H1 (cell line): ENCODE measurements around the gene PPP1R17. TPM values are rescaled to one million over a fixed set of nuclear protein-coding genes. Genes with fewer than 3 reads are reported as not detected.
A peak's percentile ranks its signal among the peaks of the same experiment; 100 is the strongest.

Experiments
- CTCF ChIA-PET: fragments of 300-600 bp; sonication (Branson Sonifier 250); formaldehyde crosslinking; loops from one replicate; lab custom pipeline; 2021; ENCODE audit not compliant: partially characterized antibody; lab: Charles Lee
- POLR2A ChIA-PET: fragments of 300-600 bp; sonication (Branson Sonifier 250); formaldehyde crosslinking; loops from one replicate; lab custom pipeline; 2021; ENCODE audit warnings: inconsistent platforms; ENCODE audit not compliant: partially characterized antibody; lab: Charles Lee
- DNase-seq, 2 experiments: peaks; one replicate each; pipeline versions ENCODE4 v3.0.0 to v3.0.0-alpha.2; 2010 to 2022; ENCODE audit warnings: low spot score in 2 of 2, low read depth in 1 of 2, mixed read lengths in 1 of 2
- FAIRE-seq: peaks from 2 replicates; lab custom pipeline; 2011; peaks lifted over from hg19 to GRCh38; lab: Jason Lieb, UNC
- H2AFZ ChIP-seq: 2 replicates; pipeline ENCODE4 v1.8.1; 2012; ENCODE audit warnings: low read length, inconsistent platforms
- H2AK5ac ChIP-seq: 2 replicates; pipeline ENCODE4 v1.6.1; 2013; ENCODE audit warnings: low read depth, low read length
- H2BK120ac ChIP-seq: replicated peaks from 2 replicates; pipeline ENCODE3; 2013; ENCODE audit warnings: low read depth, low read length, inconsistent platforms
- H2BK12ac ChIP-seq: 2 replicates; pipeline ENCODE4 v1.6.1; 2013; ENCODE audit warnings: low read depth, low read length
- H2BK15ac ChIP-seq: 2 replicates; pipeline ENCODE4 v1.6.1; 2013; ENCODE audit warnings: low read length
- H2BK20ac ChIP-seq: 2 replicates; pipeline ENCODE4 v1.6.1; 2013; ENCODE audit warnings: low read length
- H2BK5ac ChIP-seq: 2 replicates; pipeline ENCODE4 v1.6.1; 2013; ENCODE audit warnings: low read depth, low read length
- H3K14ac ChIP-seq: 2 replicates; pipeline ENCODE4 v1.6.1; 2013; ENCODE audit warnings: inconsistent platforms; ENCODE audit not compliant: insufficient read length
- H3K18ac ChIP-seq: 2 replicates; pipeline ENCODE4 v1.6.1; 2013; ENCODE audit warnings: low read length; ENCODE audit errors: extremely low read depth
- H3K23ac ChIP-seq: 2 replicates; pipeline ENCODE4 v1.6.1; 2013; ENCODE audit warnings: inconsistent platforms; ENCODE audit not compliant: insufficient read length
- H3K23me2 ChIP-seq: 2 replicates; pipeline ENCODE4 v1.6.1; 2013; ENCODE audit warnings: low read depth, low read length
- H3K27ac ChIP-seq: 2 replicates; pipeline ENCODE4 v1.6.1; 2011; ENCODE audit warnings: low read depth, low read length, inconsistent platforms
- H3K27me3 ChIP-seq, 4 experiments: replicated peaks in 1 of 4; 1 replicate in 1 of 4; 2 replicates in 3 of 4; pipeline versions ENCODE4 v1.6.1 to v1.8.1; 2011 to 2013; ENCODE audit warnings: low read length in 3 of 4, mild to moderate bottlenecking in 3 of 4, inconsistent platforms in 2 of 4, mixed read lengths in 2 of 4, moderate library complexity in 1 of 4; ENCODE audit not compliant: control insufficient read depth in 3 of 4, insufficient read depth in 3 of 4; ENCODE audit errors: extremely low read depth in 1 of 4
- H3K36me3 ChIP-seq, 4 experiments: 2 replicates each; pipeline versions ENCODE4 v1.6.1 to v1.8.1; 2011 to 2013; ENCODE audit warnings: mild to moderate bottlenecking in 4 of 4, low read length in 3 of 4, moderate library complexity in 2 of 4, control low read depth in 1 of 4, inconsistent platforms in 1 of 4; ENCODE audit not compliant: insufficient read depth in 4 of 4, control insufficient read depth in 2 of 4
- H3K4ac ChIP-seq: replicated peaks from 2 replicates; pipeline ENCODE3; 2013; ENCODE audit warnings: low read length, low read depth, mixed read lengths, inconsistent platforms; ENCODE audit not compliant: insufficient read length
- H3K4me1 ChIP-seq, 4 experiments: replicated peaks in 1 of 4; 1 replicate in 1 of 4; 2 replicates in 3 of 4; pipeline versions ENCODE4 v1.6.1 to v1.8.1; 2011 to 2013; ENCODE audit warnings: low read length in 3 of 4, inconsistent platforms in 2 of 4, mixed read lengths in 1 of 4; ENCODE audit not compliant: insufficient read depth in 4 of 4, control insufficient read depth in 3 of 4
- H3K4me2 ChIP-seq, 2 experiments: 2 replicates each; pipeline versions ENCODE4 v1.6.1 to v1.8.1; 2011 to 2013; ENCODE audit warnings: low read depth in 2 of 2, low read length in 2 of 2, control low read depth in 1 of 2, inconsistent platforms in 1 of 2, mild to moderate bottlenecking in 1 of 2; ENCODE audit not compliant: insufficient read depth in 1 of 2
- H3K4me3 ChIP-seq, 4 experiments: fragments of 200-600, 300-600 bp in 1 of 4; sonication (generic), shearing (Covaris generic), sonication (Bioruptor Twin) in 1 of 4; 2 replicates each; pipeline versions ENCODE4 v1.5.1 to v1.8.1; 2011 to 2016; ENCODE audit warnings: low read length in 4 of 4, low read depth in 3 of 4, control low read depth in 2 of 4, inconsistent platforms in 2 of 4, mild to moderate bottlenecking in 2 of 4, mixed read lengths in 1 of 4, moderate library complexity in 1 of 4; ENCODE audit not compliant: insufficient read depth in 2 of 4; ENCODE audit errors: extremely low read depth in 1 of 4
- H3K56ac ChIP-seq: replicated peaks from 2 replicates; pipeline ENCODE3; 2013; ENCODE audit warnings: low read depth, mild to moderate bottlenecking, mixed read lengths, low read length, inconsistent platforms; ENCODE audit not compliant: insufficient read length
- H3K79me1 ChIP-seq: 2 replicates; pipeline ENCODE4 v1.6.1; 2013; ENCODE audit warnings: low read depth, low read length, control low read depth
- H3K79me2 ChIP-seq, 2 experiments: 2 replicates each; pipeline versions ENCODE4 v1.6.1 to v1.8.1; 2012 to 2013; ENCODE audit warnings: low read length in 2 of 2, mild to moderate bottlenecking in 2 of 2, inconsistent platforms in 1 of 2; ENCODE audit not compliant: insufficient read depth in 2 of 2, control insufficient read depth in 1 of 2
- H3K9ac ChIP-seq, 4 experiments: replicated peaks in 1 of 4; 1 replicate in 1 of 4; 2 replicates in 3 of 4; pipeline versions ENCODE4 v1.6.1 to v1.8.1; 2011 to 2013; ENCODE audit warnings: low read depth in 3 of 4, low read length in 3 of 4, control low read depth in 2 of 4, mild to moderate bottlenecking in 2 of 4, moderate library complexity in 2 of 4, inconsistent platforms in 1 of 4; ENCODE audit errors: extremely low read depth in 1 of 4
- H3K9me3 ChIP-seq, 2 experiments: 2 replicates each; pipeline versions ENCODE4 v1.6.1 to v1.8.1; 2012 to 2013; ENCODE audit warnings: mild to moderate bottlenecking in 2 of 2, moderate library complexity in 2 of 2, control low read depth in 1 of 2, inconsistent platforms in 1 of 2, low read depth in 1 of 2, low read length in 1 of 2, mixed read lengths in 1 of 2; ENCODE audit not compliant: insufficient read depth in 2 of 2
- H4K20me1 ChIP-seq, 2 experiments: replicated peaks in 1 of 2; 2 replicates each; pipeline versions ENCODE3 to v1.8.1; 2011 to 2013; ENCODE audit warnings: inconsistent platforms in 2 of 2, low read length in 2 of 2, mild to moderate bottlenecking in 1 of 2; ENCODE audit not compliant: insufficient read depth in 2 of 2, control insufficient read depth in 1 of 2
- H4K5ac ChIP-seq: 2 replicates; pipeline ENCODE4 v1.6.1; 2013; ENCODE audit warnings: low read length, low read depth, mixed read lengths, inconsistent platforms; ENCODE audit not compliant: insufficient read length
- H4K8ac ChIP-seq: 2 replicates; pipeline ENCODE4 v1.8.0; 2013; ENCODE audit warnings: mild to moderate bottlenecking, moderate library complexity, low read length, inconsistent platforms; ENCODE audit not compliant: insufficient read depth; ENCODE audit errors: extremely low read depth
- H4K91ac ChIP-seq: replicated peaks from 2 replicates; pipeline ENCODE3; 2013; ENCODE audit warnings: low read length, mixed read lengths, inconsistent platforms; ENCODE audit not compliant: insufficient read length
- WGBS, 2 experiments: shearing (Covaris generic) in 1 of 2; methylation state at CpG; one replicate each; pipeline versions ENCODE4 v1.1.6 to v1.1.7; 2013 to 2015; ENCODE audit warnings: low lambda C conversion rate in 2 of 2, mixed read lengths in 2 of 2, inconsistent platforms in 1 of 2, low coverage in 1 of 2, missing lambda C conversion rate in 1 of 2; ENCODE audit not compliant: insufficient replicate concordance in 2 of 2, insufficient coverage in 1 of 2, insufficient read length in 1 of 2; ENCODE audit errors: extremely low coverage in 1 of 2, missing lambda C conversion rate in 1 of 2; 5-methylcytosine and 5-hydroxymethylcytosine counted together
- polyA plus RNA-seq, 7 experiments: library from polyadenylated mRNA; depleted of rRNA in 3 of 7; stranded (reverse) in 5 of 7; unstranded in 2 of 7; fragments of >200 nt in 5 of 7; fragments of 200-250 nt in 2 of 7; gene quantifications; 1 replicate in 5 of 7; 2 replicates in 1 of 7; 4 replicates in 1 of 7; pipeline versions ENCODE4 v1.2.1 to v1.2.3, GENCODE V29; 2011 to 2013; ENCODE audit warnings: missing spikeins in 2 of 7, mixed read lengths in 2 of 7
- total RNA-seq: library from RNA; stranded (reverse); fragmentation: NEBNext Ultra II Directional; extraction: Animal tissue kit (Norgen Biotek cat#: 25700); gene quantifications from 2 replicates; pipeline ENCODE4 v1.2.1, GENCODE V29; 2021

The PPP1R17 gene
- total and polyA plus RNA-seq, 2 of the 8 experiments (the other 6 are each of a cell fraction or from before 2014, with no cell fraction given), result 1.5 to 2.5 TPM

DNA sequence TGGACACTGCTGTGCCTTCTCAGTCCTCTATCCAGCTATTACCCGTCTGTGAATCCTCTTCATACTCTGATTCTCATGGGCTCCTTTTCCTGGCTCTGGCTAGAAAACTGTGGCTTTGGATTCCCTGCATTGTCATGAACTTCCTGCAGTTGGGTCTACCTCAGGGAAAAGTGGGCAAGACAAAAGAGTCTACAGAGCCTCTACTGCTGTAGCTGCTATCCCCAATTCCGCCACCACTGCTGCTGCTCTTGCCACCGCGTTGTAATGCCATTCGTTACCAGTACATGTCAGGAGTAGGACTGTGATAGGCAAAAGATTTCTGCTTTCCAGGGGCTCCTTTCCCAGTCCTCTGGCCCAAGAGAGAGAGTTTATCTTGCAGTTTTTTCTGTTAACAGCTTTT is 23.9 kb upstream of the PPP1R17 start:
- Histone ChIP-seq H3K79me2 (no peaks in the 10 kb centered on the region), H3K4me3 (no peak overlapping the region), H3K4ac (no peak overlapping the region), H2AFZ (no peak overlapping the region), H3K36me3 (no peaks in the 10 kb centered on the region), H2BK12ac (no peak overlapping the region), H2BK120ac (no peak overlapping the region), H3K56ac (no peak overlapping the region), H2BK20ac (peak overlapping the region; percentile 53; the same call in 1 of the 2 replicates), H3K23ac (no peak overlapping the region), H4K8ac (no peak overlapping the region), H4K5ac (no peak overlapping the region), H2BK5ac (no peak overlapping the region), H3K79me1 (no peaks in the 10 kb centered on the region), H3K4me2 (no peak overlapping the region), H4K91ac (no peak overlapping the region), H4K20me1 (no peaks in the 10 kb centered on the region), H3K4me1 (peaks cover 0 to 4% (median 3%) of the 10 kb centered on the region in 4 experiments; a peak in 2 of 7 replicates), H2AK5ac (no peak overlapping the region), H3K27ac (no peak overlapping the region), H3K27me3 (no peaks in the 10 kb centered on the region), H3K18ac (no peak overlapping the region), H3K14ac (no peak overlapping the region), H3K9me3 (no peaks in the 10 kb centered on the region), H2BK15ac (no peak overlapping the region), H3K9ac (no peak overlapping the region), H3K23me2 (no peaks in the 10 kb centered on the region)
- DNase-seq (peak in 1 of 2 experiments; percentile 54), FAIRE-seq (peak; percentile 87)
- ChIA-PET CTCF (interaction anchor here (0.8 to 3.2 kb wide), 18 partner anchors 8 to 294 kb away, joined by 3 to 13 read pairs (median 4); partner anchors contain the start of gene PPP1R17), POLR2A (interaction anchor here (0.7 kb wide), 1 partner anchor 8 kb away, joined by 3 read pairs; no protein-coding TSS in a partner anchor)
- 52% methylated on average over 5 of the region's 5 CpGs; no CpG with 5 or more reads in 1 of the 2 experiments for whole genome bisulfite sequencing, 2 experiments
